Breast epithelium (tissue), 4 donors: ENCODE measurements around the gene RCAN3. TPM values are rescaled to one million over a fixed set of nuclear protein-coding genes. Genes with fewer than 3 reads are reported as not detected.
A peak's percentile ranks its signal among the peaks of the same experiment; 100 is the strongest.

Source experiments
- DNase-seq, 2 donors: peaks; one replicate each; pipeline ENCODE4 v3.0.0-alpha.2; 2019; ENCODE audit warnings: low spot score in 2 of 2
- H3K27ac ChIP-seq, 2 donors: fragments of 200-600 bp; sonication (generic) in 1 of 2; one replicate each; pipeline ENCODE4 v1.5.1; 2016 to 2019; ENCODE audit warnings: mild to moderate bottlenecking in 1 of 2
- H3K27me3 ChIP-seq, 2 donors: fragments of 200-600 bp; sonication (generic) in 1 of 2; one replicate each; pipeline versions ENCODE4 v1.5.1 to v1.6.0; 2017 to 2019; ENCODE audit warnings: control low read depth in 1 of 2, mild to moderate bottlenecking in 1 of 2
- H3K36me3 ChIP-seq: fragments of 200-600 bp; one replicate; pipeline ENCODE4 v1.5.1; 2019
- H3K4me1 ChIP-seq, 2 donors: fragments of 200-600 bp; sonication (generic); one replicate each; pipeline ENCODE4 v1.5.1; 2016 to 2019; ENCODE audit warnings: control low read depth in 1 of 2
- H3K4me3 ChIP-seq, 3 donors: fragments of 200-600 bp; sonication (generic); 1 replicate in 2 of 3; 2 replicates in 1 of 3; pipeline ENCODE4 v1.5.1; 2016 to 2019; ENCODE audit warnings: mild to moderate bottlenecking in 3 of 3, moderate library complexity in 2 of 3
- H3K9me3 ChIP-seq, 2 donors: fragments of 200-600 bp; sonication (generic) in 1 of 2; one replicate each; pipeline ENCODE4 v1.5.1; 2016 to 2019; ENCODE audit warnings: control low read depth in 1 of 2
- POLR2A ChIP-seq: fragments of 450-650 bp; IDR thresholded peaks from one replicate; pipeline ENCODE4 v1.6.1; 2016; ENCODE audit warnings: antibody characterized with exemption, mild to moderate bottlenecking, moderate library complexity
- POLR2AphosphoS5 ChIP-seq, 3 donors: sonication (generic); formaldehyde crosslinking; IDR thresholded peaks; one replicate each; pipeline ENCODE4 v1.6.1; 2017; ENCODE audit warnings: antibody characterized with exemption in 3 of 3
- intact Hi-C: fragments of 100-400 bp; cut with DNase I; formaldehyde crosslinking; loops from one replicate; pipeline ENCODE4 v1.15.1; 2023; ENCODE audit warnings: low total_unique reads
- total RNA-seq, 3 donors: library from RNA; depleted of rRNA; stranded (reverse); fragments of >200 nt; gene quantifications; one replicate each; pipeline ENCODE4 v1.1.0, GENCODE V29; 2016
- TF ChIP-seq, protein P1 (sequence below), 3 donors: fragments of 450-650 bp; IDR thresholded peaks; one replicate each; pipeline ENCODE4 v1.5.1; 2016 to 2017; ENCODE audit warnings: antibody characterized with exemption in 3 of 3, mild to moderate bottlenecking in 3 of 3, moderate library complexity in 3 of 3

The RCAN3 gene
- total RNA-seq, 3 donors from 2014 or later, result 5.0 to 22.7 (median 8.8) TPM

DNA sequence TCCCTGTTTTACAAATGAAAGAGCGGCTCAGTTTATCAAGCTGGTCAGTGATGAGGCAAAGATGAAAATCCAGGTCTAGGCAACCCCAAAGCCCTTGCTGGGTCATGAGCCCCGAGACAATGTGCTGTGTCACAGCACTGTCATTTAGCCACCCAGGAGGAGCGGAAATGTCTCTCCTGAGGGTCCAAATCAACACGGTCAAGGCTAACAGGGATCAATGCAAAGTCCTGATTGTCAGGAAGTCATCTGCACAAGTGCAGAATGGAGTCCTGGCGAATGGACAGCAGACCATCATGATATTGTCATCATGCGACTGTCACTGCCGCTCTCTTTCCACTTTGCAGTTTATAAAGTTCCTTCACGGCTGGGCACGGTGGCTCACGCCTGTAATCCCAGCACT, 83.5 kb downstream of the RCAN3 start:
- Histone ChIP-seq H3K27me3 (no peaks in the 10 kb centered on the region), H3K9me3 (no peaks in the 10 kb centered on the region), H3K4me3 (no peak overlapping the region), H3K27ac (no peak overlapping the region), H3K36me3 (no peaks in the 10 kb centered on the region), H3K4me1 (no peaks in the 10 kb centered on the region)
- intact Hi-C loops, result no loop called here
- DNase-seq, result no peak
- TF ChIP-seq, protein P1, sequence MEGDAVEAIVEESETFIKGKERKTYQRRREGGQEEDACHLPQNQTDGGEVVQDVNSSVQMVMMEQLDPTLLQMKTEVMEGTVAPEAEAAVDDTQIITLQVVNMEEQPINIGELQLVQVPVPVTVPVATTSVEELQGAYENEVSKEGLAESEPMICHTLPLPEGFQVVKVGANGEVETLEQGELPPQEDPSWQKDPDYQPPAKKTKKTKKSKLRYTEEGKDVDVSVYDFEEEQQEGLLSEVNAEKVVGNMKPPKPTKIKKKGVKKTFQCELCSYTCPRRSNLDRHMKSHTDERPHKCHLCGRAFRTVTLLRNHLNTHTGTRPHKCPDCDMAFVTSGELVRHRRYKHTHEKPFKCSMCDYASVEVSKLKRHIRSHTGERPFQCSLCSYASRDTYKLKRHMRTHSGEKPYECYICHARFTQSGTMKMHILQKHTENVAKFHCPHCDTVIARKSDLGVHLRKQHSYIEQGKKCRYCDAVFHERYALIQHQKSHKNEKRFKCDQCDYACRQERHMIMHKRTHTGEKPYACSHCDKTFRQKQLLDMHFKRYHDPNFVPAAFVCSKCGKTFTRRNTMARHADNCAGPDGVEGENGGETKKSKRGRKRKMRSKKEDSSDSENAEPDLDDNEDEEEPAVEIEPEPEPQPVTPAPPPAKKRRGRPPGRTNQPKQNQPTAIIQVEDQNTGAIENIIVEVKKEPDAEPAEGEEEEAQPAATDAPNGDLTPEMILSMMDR (IDR thresholded peaks at IDR 0.05), result no peak
- TF ChIP-seq POLR2AphosphoS5 (IDR thresholded peaks at IDR 0.05) (no peak), POLR2A (no peak)

DNA sequence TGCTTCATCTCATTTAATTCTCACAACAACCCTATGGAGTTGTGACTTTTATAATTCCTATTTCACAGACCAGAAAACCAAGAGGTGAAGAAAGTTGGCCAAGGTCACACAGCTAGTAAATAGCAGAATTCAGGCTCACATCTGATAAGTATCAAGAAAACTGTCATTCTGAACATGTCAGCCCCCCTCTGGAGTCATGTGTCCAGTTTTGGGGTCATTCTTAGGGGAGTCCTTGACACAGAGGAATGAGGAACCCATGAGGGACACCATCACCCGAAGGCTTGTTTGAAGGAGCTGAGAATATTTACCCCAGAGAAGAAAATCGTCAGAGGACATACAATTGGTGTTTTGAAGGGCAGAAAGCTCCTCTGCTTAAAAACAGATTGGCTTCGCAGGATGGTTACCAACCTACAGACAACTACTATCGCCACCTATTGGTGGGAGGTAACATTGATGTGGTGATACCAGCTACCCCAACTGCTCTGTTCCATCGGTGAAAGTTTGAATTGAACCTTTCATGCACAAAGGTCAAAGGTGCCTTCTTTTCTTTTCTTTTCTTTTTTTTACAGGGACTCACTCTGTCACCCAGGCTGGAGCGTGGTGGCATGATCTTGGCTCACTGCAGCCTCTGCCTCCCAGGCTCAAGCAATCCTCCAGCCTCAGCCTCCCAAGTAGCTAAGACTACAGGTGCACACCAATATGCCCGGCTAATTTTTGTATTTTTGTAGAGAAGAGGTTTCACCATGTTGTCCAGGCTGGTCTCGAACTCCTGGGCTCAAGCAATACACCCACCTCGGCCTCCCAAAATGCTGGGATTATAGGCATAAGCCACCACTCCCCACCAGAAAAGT, 84.6 kb downstream of the RCAN3 start:
- TF ChIP-seq, protein P1 (IDR thresholded peaks at IDR 0.05), result peak; percentile 71 to 81 (median 81)
- TF ChIP-seq POLR2AphosphoS5 (IDR thresholded peaks at IDR 0.05), result no peak
- H3K27ac ChIP-seq, result peak overlapping the region in 1 of 2 donors; percentile 29
- no peaks in the 10 kb centered on the region for H3K27me3 ChIP-seq
- H3K4me3 ChIP-seq, result no peak overlapping the region
- intact Hi-C loops, result no loop called here
- H3K36me3 ChIP-seq, result no peaks in the 10 kb centered on the region
- no peaks in the 10 kb centered on the region for H3K4me1 ChIP-seq
- DNase-seq, result peak in 1 of 2 donors; percentile 37
- H3K9me3 ChIP-seq, result no peaks in the 10 kb centered on the region

DNA sequence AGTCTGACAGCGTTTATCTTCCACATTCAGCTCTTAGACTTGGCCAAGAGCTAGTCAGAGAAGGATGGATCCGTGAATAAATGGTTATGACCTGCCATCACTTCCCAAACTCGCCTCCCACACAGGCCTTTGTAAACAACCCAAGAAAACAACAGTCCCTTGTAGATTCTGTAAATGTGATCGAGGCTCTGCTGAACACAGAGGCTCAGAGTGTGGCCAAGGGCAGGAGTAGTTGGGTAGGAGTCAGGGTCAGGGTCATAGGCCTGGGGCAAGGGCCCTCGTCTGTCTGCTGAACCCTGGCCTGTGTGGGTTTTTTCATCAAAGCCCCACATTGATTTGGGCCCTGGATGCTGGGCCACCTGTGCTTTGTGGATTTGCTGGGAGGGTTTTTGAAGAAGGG, 85.9 kb downstream of the RCAN3 start:
- H3K27me3 ChIP-seq, result no peaks in the 10 kb centered on the region
- H3K27ac ChIP-seq, result no peak overlapping the region
- H3K4me3 ChIP-seq, result no peak overlapping the region
- intact Hi-C loops, result no loop called here
- H3K4me1 ChIP-seq, result no peaks in the 10 kb centered on the region
- no peaks in the 10 kb centered on the region for H3K36me3 ChIP-seq
- TF ChIP-seq, protein P1 (IDR thresholded peaks at IDR 0.05), result no peak
- TF ChIP-seq POLR2A (no peak), POLR2AphosphoS5 (IDR thresholded peaks at IDR 0.05) (no peak)
- H3K9me3 ChIP-seq, result no peaks in the 10 kb centered on the region
- DNase-seq, result no peak

DNA sequence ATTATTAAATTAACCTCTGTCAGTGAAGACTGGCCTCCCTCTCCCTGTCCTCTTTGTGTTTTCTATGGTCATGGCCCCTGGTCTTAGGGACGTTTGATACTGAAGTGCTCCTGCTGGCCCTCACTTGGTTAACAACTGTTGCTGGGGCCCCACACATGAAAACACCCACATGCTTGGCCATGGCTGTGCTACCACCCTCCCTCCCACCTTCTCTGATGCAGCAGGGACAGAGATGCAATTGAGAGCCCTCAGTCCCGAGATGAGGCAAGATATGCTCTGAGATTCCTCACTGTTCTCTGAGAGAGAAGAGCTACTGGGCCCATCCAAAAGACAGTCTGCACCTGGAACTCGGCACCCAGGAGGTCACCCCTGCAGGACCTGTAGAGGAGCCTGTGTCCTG, 86.6 kb downstream of the RCAN3 start:
- H3K4me3 ChIP-seq, result no peak overlapping the region

More for the DNA sequence above, 86.6 kb downstream of the RCAN3 start:
- H3K27me3 ChIP-seq, result no peaks in the 10 kb centered on the region
- intact Hi-C loops, result no loop called here
- DNase-seq, result no peak
- H3K9me3 ChIP-seq, result no peaks in the 10 kb centered on the region
- H3K27ac ChIP-seq, result no peak overlapping the region
- TF ChIP-seq, protein P1 (IDR thresholded peaks at IDR 0.05), result no peak
- TF ChIP-seq POLR2AphosphoS5 (IDR thresholded peaks at IDR 0.05) (no peak), POLR2A (no peak)
- H3K36me3 ChIP-seq, result no peaks in the 10 kb centered on the region
- no peaks in the 10 kb centered on the region for H3K4me1 ChIP-seq

Other genes with a start within 250 kb of the RCAN3 start
- gene GRHL3, start 183.5 kb upstream of the RCAN3 start, total RNA-seq, result 1 to 10 TPM in 1 of 3 donors, under 1 TPM in 1, not detected in 1; 0.98 to 4.0 TPM
- 1 to 10 TPM; 3.6 to 6.9 (median 4.6) TPM for gene STPG1, start 89.1 kb upstream of the RCAN3 start, total RNA-seq
- 10 to 100 TPM; 13.4 to 67.6 (median 28.5) TPM for gene NIPAL3, start 87.0 kb upstream of the RCAN3 start, total RNA-seq
- gene NCMAP, start 53.3 kb downstream of the RCAN3 start, total RNA-seq, result 1 to 10 TPM in 1 of 3 donors, under 1 TPM in 2; 0.16 to 8.2 (median 0.98) TPM
- 100 to 1,000 TPM in 2 of 3 donors, 10 to 100 TPM in 1; 96.3 to 134 (median 118) TPM for gene SRRM1, start 140.5 kb downstream of the RCAN3 start, total RNA-seq
- gene CLIC4, start 242.6 kb downstream of the RCAN3 start, total RNA-seq, result 100 to 1,000 TPM; 162 to 217 (median 196) TPM